AG10803 (cell line): ENCODE data around the gene ZFR.
A peak's percentile ranks its signal among the peaks of the same experiment; 100 is the strongest.
"Not testable (repeated sequence)": the region's sequence is repeated elsewhere in the genome, so short reads cannot be mapped to it uniquely, and the experiment has no call there.

Source experiments
- DNase-seq: peaks from one replicate; pipeline ENCODE4 v3.0.0; 2010; ENCODE audit warnings: low read depth
- H3K4me3 ChIP-seq: 2 replicates; pipeline ENCODE4 v1.5.1; 2011; ENCODE audit warnings: mild to moderate bottlenecking, low read length, control low read depth
- CTCF ChIP-seq: conservative IDR thresholded peaks from 2 replicates; pipeline ENCODE4 v1.5.1; 2011; ENCODE audit warnings: mild to moderate bottlenecking, low read length, control low read depth, inconsistent platforms

The ZFR gene

GRCh38 chr5:32462618-32463017, 18.1 kb upstream of the ZFR start:
- no peak overlapping the region for H3K4me3 ChIP-seq
- peak; percentile 55 for DNase-seq
- no peak for TF ChIP-seq CTCF

DNA sequence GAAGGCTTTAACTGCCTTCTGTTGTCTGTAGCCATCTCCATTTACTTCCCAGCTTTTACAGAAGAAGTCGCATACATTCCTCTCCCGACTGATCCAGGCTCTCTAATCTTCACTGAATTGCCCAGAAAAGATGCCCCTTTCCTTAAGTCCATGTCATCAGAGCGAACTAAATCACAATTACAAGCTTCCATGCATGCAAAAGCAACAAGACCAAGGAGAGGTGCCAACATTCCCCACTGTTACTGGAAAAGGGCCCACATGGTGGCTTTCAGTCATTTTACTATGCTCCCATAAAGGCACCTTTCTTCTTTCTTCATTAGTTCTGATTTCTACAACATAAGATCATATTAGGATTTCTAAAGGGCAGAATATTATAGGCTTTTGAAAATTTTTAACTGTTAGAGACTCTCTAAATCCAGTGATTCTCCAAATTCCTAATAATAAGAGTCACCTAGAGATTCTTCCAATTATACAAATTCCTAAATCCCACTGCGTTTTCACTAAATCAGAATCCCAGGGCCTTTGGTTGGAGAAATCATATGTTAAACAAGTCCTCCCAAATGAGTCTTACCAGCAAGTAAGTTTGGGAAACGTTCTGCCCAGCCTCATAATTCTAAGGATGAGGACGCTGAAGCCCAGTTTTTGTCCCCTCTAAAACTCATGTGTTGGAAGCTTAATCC, 17.0 kb upstream of the ZFR start:
- no peak for TF ChIP-seq CTCF
- DNase-seq = peak; percentile 68
- H3K4me3 ChIP-seq = no peak overlapping the region

DNA sequence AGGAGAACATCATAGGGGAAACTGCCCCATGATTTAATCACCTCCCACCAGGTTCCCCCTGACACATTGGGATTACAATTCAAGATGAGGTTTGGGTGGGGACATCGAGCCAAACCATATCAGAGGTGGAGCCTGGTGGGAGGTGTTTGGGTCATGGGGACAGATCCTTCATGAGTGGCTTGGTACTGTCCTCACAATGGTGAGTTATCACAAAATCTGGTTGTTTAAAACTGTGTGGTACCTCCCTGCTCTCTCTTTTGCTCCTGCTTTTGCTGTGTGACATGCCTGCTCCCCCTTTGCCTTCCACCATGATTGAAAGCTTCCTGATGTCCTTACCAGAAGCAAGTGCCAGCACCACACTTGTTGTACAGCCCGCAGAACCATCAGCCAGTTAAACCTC, 16.2 kb upstream of the ZFR start:
- no peak for TF ChIP-seq CTCF
- DNase-seq = no peak
- no peak overlapping the region for H3K4me3 ChIP-seq

- DNase-seq = no peak
- H3K4me3 ChIP-seq = no peak overlapping the region
- TF ChIP-seq CTCF = no peak
These were observed 14.4 kb upstream of the ZFR start for GRCh38 chr5:32458880-32459495.

DNA sequence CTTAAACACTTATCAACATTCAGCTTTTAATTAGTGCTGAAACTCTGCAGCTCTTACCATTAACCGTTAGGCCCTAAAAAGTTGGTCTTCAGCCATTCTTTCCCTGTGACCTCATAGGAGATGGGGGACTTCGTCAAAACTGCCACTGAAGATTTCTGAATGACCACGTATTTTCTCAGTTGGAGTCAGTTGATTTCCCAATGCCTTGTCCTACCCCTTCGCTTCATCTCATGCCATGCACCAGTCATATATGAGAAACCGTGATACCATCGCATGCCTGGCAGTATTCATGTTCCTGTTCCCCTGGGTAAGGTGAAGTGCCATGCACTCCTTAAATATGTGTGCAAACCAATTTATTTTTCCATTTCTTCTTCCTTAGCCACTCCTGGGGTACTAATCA, 10.8 kb upstream of the ZFR start:
- no peak for DNase-seq
- TF ChIP-seq CTCF = no peak
- no peak overlapping the region for H3K4me3 ChIP-seq

DNA sequence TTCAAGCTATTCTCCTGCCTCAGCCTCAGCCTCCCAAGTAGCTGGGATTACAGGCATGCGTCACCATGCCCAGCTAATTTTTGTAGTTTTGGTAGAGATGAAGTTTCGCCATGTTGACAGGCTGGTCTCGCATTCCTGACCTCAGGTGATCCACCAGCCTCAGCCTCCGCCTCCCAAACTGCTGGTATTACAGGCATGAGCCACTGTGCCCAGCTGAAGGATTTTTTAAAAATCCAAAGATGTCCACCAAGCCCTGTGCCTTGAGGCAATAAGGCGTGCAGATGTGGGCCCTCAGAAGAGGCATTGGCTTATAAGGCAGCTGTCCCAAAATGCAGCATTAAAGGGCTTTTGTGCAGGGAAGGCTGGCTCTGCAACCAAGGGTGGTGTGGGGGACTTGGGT, 10.3 kb upstream of the ZFR start:
- H3K4me3 ChIP-seq = no peak overlapping the region
- DNase-seq = no peak
- no peak for TF ChIP-seq CTCF

DNA sequence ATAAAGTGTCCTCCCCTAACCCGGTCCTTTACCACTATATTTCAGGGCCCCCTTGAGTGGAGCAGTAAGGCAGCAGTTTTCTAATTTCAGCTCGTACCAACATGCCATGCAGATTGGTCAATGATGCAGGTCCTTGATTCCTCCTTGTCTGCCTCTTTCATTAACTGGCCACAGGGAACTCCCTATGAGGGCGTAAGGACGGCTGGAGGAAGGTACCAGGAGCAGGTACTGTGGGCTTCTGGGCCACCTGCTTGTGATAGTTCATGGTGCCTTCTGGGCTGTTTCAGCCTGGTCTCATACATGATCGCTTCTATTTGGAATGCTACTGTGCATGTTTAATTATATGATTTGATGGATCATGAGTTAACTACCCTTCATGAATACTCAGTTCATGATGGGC, 9.4 kb upstream of the ZFR start:
- DNase-seq = no peak
- no peak overlapping the region for H3K4me3 ChIP-seq
- no peak for TF ChIP-seq CTCF

GRCh38 chr5:32452316-32452715, 7.8 kb upstream of the ZFR start:
- not testable (repeated sequence) for DNase-seq, H3K4me3 ChIP-seq
